HG02623 (cell line): Measurements from ENCODE around the gene NAV3.
"Not testable (repeated sequence)": the region's sequence is repeated elsewhere in the genome, so short reads cannot be mapped to it uniquely, and the experiment has no call there.

Source experiments
- ATAC-seq: cut with Tn5 transposase; IDR thresholded peaks from one replicate; pipeline ENCODE4 v1.9.1; 2021; ENCODE audit warnings: moderate library complexity; ENCODE audit not compliant: unreplicated experiment

The NAV3 gene

GRCh38 chr12:78102801-78103200 is 272.1 kb downstream of the NAV3 start:
- not testable (repeated sequence) for ATAC-seq

- ATAC-seq: no peak
Measured at GRCh38 chr12:78115889-78116288, 285.2 kb downstream of the NAV3 start.

GRCh38 chr12:78118036-78118435 is 287.3 kb downstream of the NAV3 start:
- ATAC-seq: no peak

- no peak for ATAC-seq
Measured at GRCh38 chr12:78118486-78118885, 287.8 kb downstream of the NAV3 start.

- no peak for ATAC-seq
Measured at GRCh38 chr12:78119351-78119918, 288.7 kb downstream of the NAV3 start.

- no peak for ATAC-seq
Measured at GRCh38 chr12:78120306-78120705, 289.6 kb downstream of the NAV3 start.

- no peak for ATAC-seq
Measured at GRCh38 chr12:78120866-78121560, 290.3 kb downstream of the NAV3 start.

GRCh38 chr12:78121969-78122610 is 291.4 kb downstream of the NAV3 start:
- no peak for ATAC-seq

GRCh38 chr12:78128211-78128610 is 297.5 kb downstream of the NAV3 start:
- no peak for ATAC-seq

- ATAC-seq: no peak
Measured at GRCh38 chr12:78143717-78144116, 313.0 kb downstream of the NAV3 start.

GRCh38 chr12:78145398-78145797 is 314.7 kb downstream of the NAV3 start:
- ATAC-seq: no peak

- ATAC-seq: no peak
Measured at GRCh38 chr12:78146365-78146772, 315.7 kb downstream of the NAV3 start.

GRCh38 chr12:78149459-78149858 is 318.8 kb downstream of the NAV3 start:
- no peak for ATAC-seq

GRCh38 chr12:78155546-78155945 is 324.9 kb downstream of the NAV3 start:
- ATAC-seq: no peak

GRCh38 chr12:78156751-78157150 is 326.1 kb downstream of the NAV3 start:
- no peak for ATAC-seq

- no peak for ATAC-seq
Measured at GRCh38 chr12:78157199-78157598, 326.5 kb downstream of the NAV3 start.

GRCh38 chr12:78164154-78164553 is 333.5 kb downstream of the NAV3 start:
- no peak for ATAC-seq

- no peak for ATAC-seq
Measured at GRCh38 chr12:78167510-78167909, 336.8 kb downstream of the NAV3 start.

- ATAC-seq: no peak
Measured at GRCh38 chr12:78171061-78171460, 340.4 kb downstream of the NAV3 start.

GRCh38 chr12:78176643-78177042 is 345.9 kb downstream of the NAV3 start:
- ATAC-seq: no peak

- ATAC-seq: no peak
Measured at GRCh38 chr12:78177298-78177697, 346.6 kb downstream of the NAV3 start.

- ATAC-seq: no peak
Measured at GRCh38 chr12:78179346-78179745, 348.7 kb downstream of the NAV3 start.
